GM23338 (cell line): ENCODE results near the gene ING3. TPM values are rescaled to one million over a fixed set of nuclear protein-coding genes. Genes with fewer than 3 reads are reported as not detected.

Experiments used
- ATAC-seq: fragments of 200-7000 bp; cut with Tn5 transposase; 3 replicates; pipeline ENCODE4 v1.9.1; 2020
- DNase-seq: peaks from one replicate; pipeline ENCODE4 v3.0.0-alpha.2; 2015; ENCODE audit warnings: low spot score
- H2AFZ ChIP-seq: fragments of 200-600 bp; sonication (generic); 2 replicates; pipeline ENCODE4 v1.8.0; 2016; ENCODE audit warnings: antibody characterized with exemption, mild to moderate bottlenecking, moderate library complexity
- H3F3A ChIP-seq: fragments of 200-600 bp; sonication (generic); replicated peaks from 2 replicates; pipeline ENCODE4 v1.8.0; 2017; ENCODE audit warnings: antibody characterized with exemption, mixed run types, low read depth
- H3K27ac ChIP-seq: fragments of 200-600 bp; sonication (generic); 2 replicates; pipeline ENCODE4 v1.6.1; 2016; ENCODE audit warnings: low read depth
- H3K27me3 ChIP-seq: fragments of 200-600 bp; sonication (generic); 2 replicates; pipeline ENCODE4 v1.8.0; 2016; ENCODE audit warnings: mild to moderate bottlenecking, mixed run types, moderate library complexity; ENCODE audit not compliant: insufficient read depth
- H3K36me3 ChIP-seq: fragments of 200-600 bp; sonication (generic); 2 replicates; pipeline ENCODE4 v1.8.0; 2016; ENCODE audit warnings: mild to moderate bottlenecking; ENCODE audit not compliant: insufficient read depth
- H3K4me1 ChIP-seq: fragments of 200-600 bp; sonication (generic); 2 replicates; pipeline ENCODE4 v1.8.0; 2016; ENCODE audit warnings: mild to moderate bottlenecking, moderate library complexity; ENCODE audit not compliant: insufficient read depth
- H3K4me2 ChIP-seq: fragments of 200-600 bp; sonication (generic); 2 replicates; pipeline ENCODE4 v1.7.1; 2017; ENCODE audit warnings: mixed run types
- H3K4me3 ChIP-seq: fragments of 200-600 bp; sonication (generic); 2 replicates; pipeline ENCODE4 v1.6.1; 2016; ENCODE audit warnings: mixed run types
- H3K79me2 ChIP-seq: fragments of 200-600 bp; sonication (generic); replicated peaks from 2 replicates; pipeline ENCODE4 v1.8.0; 2017; ENCODE audit warnings: mild to moderate bottlenecking; ENCODE audit not compliant: insufficient read depth
- H3K9me2 ChIP-seq: fragments of 200-600 bp; sonication (generic); 2 replicates; pipeline ENCODE4 v1.8.0; 2017; ENCODE audit not compliant: insufficient read depth
- H4K20me1 ChIP-seq: fragments of 200-600 bp; sonication (generic); replicated peaks from 2 replicates; pipeline ENCODE4 v1.8.0; 2017; ENCODE audit warnings: mild to moderate bottlenecking; ENCODE audit not compliant: insufficient read depth
- H3K27ac Mint-ChIP-seq: 2 replicates; pipeline ENCODE4 v1.8.0; 2020; ENCODE audit warnings: inconsistent platforms, mild to moderate bottlenecking, moderate library complexity, mixed read lengths
- H3K27me3 Mint-ChIP-seq: 3 replicates; pipeline ENCODE4 v1.8.0; 2022; ENCODE audit warnings: low read depth, mild to moderate bottlenecking, moderate library complexity, mixed read lengths, inconsistent platforms; ENCODE audit not compliant: insufficient read depth, poor library complexity
- H3K36me3 Mint-ChIP-seq: 3 replicates; pipeline ENCODE4 v1.8.0; 2021; ENCODE audit warnings: low read depth, mild to moderate bottlenecking, inconsistent platforms, moderate library complexity, mixed read lengths
- H3K4me1 Mint-ChIP-seq: 3 replicates; pipeline ENCODE4 v1.8.0; 2020; ENCODE audit warnings: mild to moderate bottlenecking, inconsistent platforms, mixed read lengths
- H3K4me3 Mint-ChIP-seq: 3 replicates; pipeline ENCODE4 v1.8.0; 2021; ENCODE audit warnings: moderate library complexity, mild to moderate bottlenecking, inconsistent platforms, mixed read lengths
- H3K9me3 Mint-ChIP-seq: 3 replicates; pipeline ENCODE4 v1.8.0; 2020; ENCODE audit warnings: moderate library complexity, mild to moderate bottlenecking, inconsistent platforms, mixed read lengths
- CREB1 ChIP-seq: fragments of 250-450 bp; sonication (Bioruptor Pico); IDR thresholded peaks from 2 replicates; pipeline ENCODE4 v1.5.0; 2020; ENCODE audit warnings: low read depth, mild to moderate bottlenecking, moderate library complexity
- ETS1 ChIP-seq: IDR thresholded peaks from 2 replicates; pipeline ENCODE4 v1.6.1; 2016; ENCODE audit warnings: antibody characterized with exemption
- EZH2 ChIP-seq: fragments of 200-600 bp; sonication (generic); IDR thresholded peaks from one replicate; pipeline ENCODE4 v1.8.0; 2017; ENCODE audit warnings: antibody characterized with exemption, mild to moderate bottlenecking, low read depth; ENCODE audit not compliant: unreplicated experiment
- EZH2phosphoT487 ChIP-seq: fragments of 200-600 bp; sonication (generic); IDR thresholded peaks from one replicate; pipeline ENCODE4 v1.8.1; 2018; ENCODE audit warnings: antibody characterized with exemption; ENCODE audit not compliant: unreplicated experiment
- JUNB ChIP-seq: IDR thresholded peaks from one replicate; pipeline ENCODE4 v1.6.1; 2016; ENCODE audit warnings: antibody characterized with exemption; ENCODE audit not compliant: unreplicated experiment
- POLR2AphosphoS5 ChIP-seq: IDR thresholded peaks from 2 replicates; pipeline ENCODE4 v1.6.1; 2016; ENCODE audit warnings: antibody characterized with exemption, low read depth
- REST ChIP-seq: IDR thresholded peaks from one replicate; pipeline ENCODE4 v1.6.1; 2018; ENCODE audit warnings: antibody characterized with exemption; ENCODE audit not compliant: unreplicated experiment
- STAT1 ChIP-seq: IDR thresholded peaks from one replicate; pipeline ENCODE4 v1.6.1; 2016; ENCODE audit warnings: antibody characterized with exemption; ENCODE audit not compliant: unreplicated experiment
- ZNF114 ChIP-seq: fragments of 250-450 bp; sonication (Bioruptor Pico); IDR thresholded peaks from 2 replicates; pipeline ENCODE4 v1.5.0; 2020; ENCODE audit warnings: mild to moderate bottlenecking, moderate library complexity
- ZNF331 ChIP-seq: fragments of 250-450 bp; sonication (Bioruptor Pico); IDR thresholded peaks from 2 replicates; pipeline ENCODE4 v1.5.0; 2020; ENCODE audit warnings: low read depth, mild to moderate bottlenecking, moderate library complexity
- ZNF462 ChIP-seq: fragments of 250-450 bp; sonication (Bioruptor Pico); IDR thresholded peaks from 2 replicates; pipeline ENCODE4 v1.5.0; 2020; ENCODE audit warnings: mild to moderate bottlenecking, moderate library complexity
- polyA plus RNA-seq: library from polyadenylated mRNA; unstranded; fragments of >200 nt; fragmentation: Nextera tagmentation; extraction: Ambion mirVana; gene quantifications from 2 replicates; pipeline ENCODE4 v1.2.1, GENCODE V29; 2016
- total RNA-seq: library from RNA; depleted of rRNA; stranded (reverse); fragments of >200 nt; shearing (Covaris generic); gene quantifications from 2 replicates; pipeline ENCODE4 v1.2.3, GENCODE V29; 2014

Gene ING3
- total and polyA plus RNA-seq, 2 experiments from 2014 or later = 17.8 to 26.2 TPM

GRCh38 chr7:121026159-121026558, 75.6 kb downstream of the ING3 start:
- no peak overlapping the region for H3K27ac Mint-ChIP-seq
- H3K27me3 Mint-ChIP-seq = peaks cover 2% of the 10 kb centered on the region
- H3K9me2 ChIP-seq = no peaks in the 10 kb centered on the region
- H3K36me3 ChIP-seq = no peaks in the 10 kb centered on the region
- H3K27ac ChIP-seq = no peak overlapping the region
- no peak overlapping the region for H3K4me2 ChIP-seq
- peaks cover 12% of the 10 kb centered on the region; the same call in 1 of the 2 replicates for H3K4me1 ChIP-seq
- no peaks in the 10 kb centered on the region for H3K9me3 Mint-ChIP-seq
- H3F3A ChIP-seq = no peaks in the 10 kb centered on the region
- no peak overlapping the region for H3K4me3 ChIP-seq
- ATAC-seq (no peak), DNase-seq (no peak)
- H3K4me1 Mint-ChIP-seq = peaks cover 9% of the 10 kb centered on the region; the same call in 2 of the 3 replicates
- no peak overlapping the region for H3K4me3 Mint-ChIP-seq
- no peaks in the 10 kb centered on the region for H3K27me3 ChIP-seq
- no peaks in the 10 kb centered on the region for H4K20me1 ChIP-seq
- no peaks in the 10 kb centered on the region for H3K79me2 ChIP-seq
- no peak for TF ChIP-seq ZNF462 (CRISPR knock-in tag)
- TF ChIP-seq ETS1 = no peak
- TF ChIP-seq EZH2phosphoT487 = no peak
- no peak for TF ChIP-seq POLR2AphosphoS5
- TF ChIP-seq STAT1 = no peak
- no peak for TF ChIP-seq EZH2
- no peak for TF ChIP-seq ZNF331 (CRISPR knock-in tag)
- TF ChIP-seq ZNF114 (CRISPR knock-in tag) = no peak
- no peak for TF ChIP-seq CREB1 (CRISPR knock-in tag)
- TF ChIP-seq JUNB = no peak
- TF ChIP-seq REST = no peak
- H3K36me3 Mint-ChIP-seq = no peaks in the 10 kb centered on the region
- no peak overlapping the region for H2AFZ ChIP-seq
